K562 (cell line): ENCODE data around the gene HDAC3. TPM values are rescaled to one million over a fixed set of nuclear protein-coding genes. Genes with fewer than 3 reads are reported as not detected.

ENCODE experiments used
- ATAC-seq: fragments of 200-7000 bp; cut with Tn5 transposase; 3 replicates; pipeline ENCODE4 v1.9.1; 2020; ENCODE audit warnings: moderate library complexity
- BruUV-seq: library from RNA; stranded (reverse); fragments of 400-500 nt; replicated peaks from 2 replicates; lab custom pipeline; 2021; lab: Mats Ljungman, UMichigan
- CTCF ChIA-PET: fragments of 300-600 bp; formaldehyde crosslinking; extraction: SDS; loops from one replicate; lab custom pipeline; 2021; ENCODE audit warnings: low intra/inter-chr PET ratio; lab: Yijun Ruan, JAX
- POLR2A ChIA-PET: fragments of 300-600, 350-650 bp; sonication (Branson Sonifier 250); formaldehyde crosslinking; extraction: SDS; loops from one replicate; lab custom pipeline; 2021; ENCODE audit warnings: antibody characterized with exemption, inconsistent platforms; lab: Yijun Ruan, JAX
- DNase-seq, 4 experiments: peaks; one replicate each; pipeline versions ENCODE4 v3.0.0 to v3.0.0-alpha.2; 2011 to 2018; ENCODE audit warnings: low spot score in 3 of 4, mixed read lengths in 3 of 4; ENCODE audit errors: extremely low read depth in 1 of 4
- FAIRE-seq: peaks from 2 replicates; lab custom pipeline; 2011; peaks lifted over from hg19 to GRCh38; lab: Jason Lieb, UNC
- H2AFZ ChIP-seq: 2 replicates; pipeline ENCODE4 v1.6.0; 2011; ENCODE audit warnings: low read depth, low read length, control low read depth, inconsistent platforms
- H3K27ac ChIP-seq: fragments of 200-600 bp; 3 replicates; pipeline ENCODE4 v1.8.0; 2011; ENCODE audit warnings: low read depth, mild to moderate bottlenecking, control low read depth, inconsistent platforms, low read length, moderate library complexity, mixed read lengths; ENCODE audit errors: extremely low read depth
- H3K27me3 ChIP-seq, 2 experiments: fragments of 300-600 bp in 1 of 2; 2 replicates in 1 of 2; 3 replicates in 1 of 2; pipeline versions ENCODE4 v1.6.0 to v1.8.0; 2011; ENCODE audit warnings: inconsistent platforms in 2 of 2, low read length in 2 of 2, mild to moderate bottlenecking in 1 of 2, mixed read lengths in 1 of 2, moderate library complexity in 1 of 2; ENCODE audit not compliant: control insufficient read depth in 2 of 2, insufficient read depth in 2 of 2
- H3K36me3 ChIP-seq: fragments of 300-600 bp; 3 replicates; pipeline ENCODE4 v1.8.0; 2011; ENCODE audit warnings: mild to moderate bottlenecking, low read length, inconsistent platforms; ENCODE audit not compliant: control insufficient read depth, insufficient read depth
- H3K4me1 ChIP-seq, 2 experiments: fragments of 200-600 bp in 1 of 2; replicated peaks in 1 of 2; 2 replicates in 1 of 2; 3 replicates in 1 of 2; pipeline versions ENCODE4 v1.5.1 to v1.8.0; 2011; ENCODE audit warnings: inconsistent platforms in 2 of 2, low read length in 2 of 2, mild to moderate bottlenecking in 1 of 2, mixed read lengths in 1 of 2, moderate library complexity in 1 of 2; ENCODE audit not compliant: control insufficient read depth in 2 of 2, insufficient read depth in 2 of 2
- H3K4me2 ChIP-seq: 2 replicates; pipeline ENCODE4 v1.6.1; 2011; ENCODE audit warnings: low read length, control low read depth, inconsistent platforms, mixed read lengths; ENCODE audit not compliant: insufficient read depth
- H3K4me3 ChIP-seq: fragments of 200-600 bp; sonication (generic), shearing (Covaris generic); 2 replicates; pipeline ENCODE4 v1.5.1; 2016; ENCODE audit warnings: control low read depth, inconsistent platforms
- H3K79me2 ChIP-seq: fragments of 200-600 bp; 3 replicates; pipeline ENCODE4 v1.8.0; 2011; ENCODE audit warnings: low read length, inconsistent platforms; ENCODE audit not compliant: control insufficient read depth, insufficient read depth
- H3K9ac ChIP-seq, 2 experiments: 2 replicates each; pipeline versions ENCODE4 v1.6.0 to v1.6.1; 2011; ENCODE audit warnings: low read depth in 2 of 2, low read length in 2 of 2, control low read depth in 1 of 2, inconsistent platforms in 1 of 2, mild to moderate bottlenecking in 1 of 2, mixed read lengths in 1 of 2; ENCODE audit not compliant: insufficient read depth in 1 of 2
- H3K9me1 ChIP-seq: one replicate; pipeline ENCODE4 v1.6.0; 2011; ENCODE audit warnings: inconsistent platforms, mild to moderate bottlenecking, low read length, moderate library complexity; ENCODE audit not compliant: control insufficient read depth, insufficient read depth
- H3K9me3 ChIP-seq: replicated peaks from 2 replicates; pipeline ENCODE4 v1.5.1; 2011; ENCODE audit warnings: low read depth, low read length, inconsistent platforms; ENCODE audit not compliant: control insufficient read depth, insufficient read depth
- H4K20me1 ChIP-seq: replicated peaks from 2 replicates; pipeline ENCODE4 v1.6.1; 2011; ENCODE audit warnings: low read length, inconsistent platforms, mixed read lengths; ENCODE audit not compliant: control insufficient read depth, insufficient read depth
- ETV5 ChIP-seq: sonication (generic); formaldehyde crosslinking; IDR thresholded peaks from 2 replicates; pipeline ENCODE4 v1.4.0; 2020; ENCODE audit warnings: low read depth, mild to moderate bottlenecking, missing genetic modification reagents
- GABPB2 ChIP-seq: fragments of 250-450 bp; sonication (Bioruptor Pico); conservative IDR thresholded peaks from 2 replicates; pipeline ENCODE4 v1.5.1; 2021; ENCODE audit warnings: mild to moderate bottlenecking
- MEIS2 ChIP-seq: fragments of 450-650 bp; IDR thresholded peaks from 2 replicates; pipeline ENCODE4 v1.6.1; 2014; ENCODE audit warnings: mild to moderate bottlenecking; ENCODE audit not compliant: partially characterized antibody
- PHTF2 ChIP-seq: fragments of 250-450 bp; sonication (Bioruptor Pico); IDR thresholded peaks from 2 replicates; pipeline ENCODE4 v1.5.0; 2021; ENCODE audit warnings: mild to moderate bottlenecking
- RUNX1 ChIP-seq: sonication (generic); IDR thresholded peaks from 2 replicates; pipeline ENCODE4 v1.6.1; 2016; ENCODE audit warnings: antibody characterized with exemption, low read depth
- SREBF2 ChIP-seq: sonication (generic); formaldehyde crosslinking; IDR thresholded peaks from 2 replicates; pipeline ENCODE4 v1.4.0; 2020; ENCODE audit warnings: mild to moderate bottlenecking, missing genetic modification reagents
- THRB ChIP-seq: fragments of 450-650 bp; formaldehyde crosslinking; conservative IDR thresholded peaks from 2 replicates; pipeline ENCODE4 v1.4.0; 2022; ENCODE audit warnings: mild to moderate bottlenecking, missing genetic modification characterization
- ZFP1 ChIP-seq: fragments of 450-650 bp; formaldehyde crosslinking; IDR thresholded peaks from 2 replicates; pipeline ENCODE4 v1.4.0; 2020; ENCODE audit warnings: mild to moderate bottlenecking, mixed read lengths
- ZNF197 ChIP-seq: fragments of 200-800 bp; sonication (Bioruptor generic); IDR thresholded peaks from 2 replicates; pipeline ENCODE4 v1.6.1; 2016; ENCODE audit warnings: low read depth, missing genetic modification characterization, missing compliant biosample characterization
- WGBS: fragments of 100-300 bp; shearing (Covaris generic); methylation state at CpG from one replicate; pipeline ENCODE4 v1.1.6; 2016; ENCODE audit warnings: low coverage, mixed read lengths; ENCODE audit not compliant: insufficient coverage; ENCODE audit errors: missing lambda C conversion rate; 5-methylcytosine and 5-hydroxymethylcytosine counted together
- in situ Hi-C: fragments of 300-500 bp; cut with MboI; formaldehyde crosslinking; loops from 4 replicates; pipeline ENCODE4 v1.15.0; 2018; ENCODE audit warnings: inconsistent platforms, mixed read lengths
- intact Hi-C: fragments of 100-400 bp; cut with micrococcal nuclease; formaldehyde crosslinking; loops from 2 replicates; pipeline ENCODE4 v1.14.2; 2022
- polyA plus RNA-seq, 8 experiments: library from polyadenylated mRNA; depleted of rRNA in 4 of 8; stranded (reverse) in 5 of 8; unstranded in 3 of 8; fragments of >200 nt; fragmentation: Nextera tagmentation in 2 of 8; fragmentation: Illumina TruSeq in 1 of 8; extraction: Ambion mirVana in 2 of 8; extraction: Trizol in 1 of 8; gene quantifications; 2 replicates each; pipeline versions ENCODE4 v1.2.1 to v1.2.3, GENCODE V29; 2011 to 2014; ENCODE audit warnings: inconsistent platforms in 1 of 8, missing spikeins in 1 of 8
- total RNA-seq, 7 experiments: library from RNA; depleted of rRNA in 6 of 7; stranded (reverse); fragments of >200 nt in 6 of 7; fragmentation: Illumina TruSeq in 2 of 7; extraction: Trizol in 2 of 7; gene quantifications; 2 replicates each; pipeline versions ENCODE4 v1.2.1 to v1.2.3, GENCODE V29; 2011 to 2021; ENCODE audit warnings: low replicate concordance in 1 of 7
- TF ChIP-seq, protein P1 (sequence below): sonication (generic); formaldehyde crosslinking; IDR thresholded peaks from 2 replicates; pipeline ENCODE4 v1.8.0; 2022; ENCODE audit warnings: mild to moderate bottlenecking, missing genetic modification reagents

Gene HDAC3
- total and polyA plus RNA-seq, 9 of the 15 experiments (the other 6 are each of a cell fraction or from before 2014, with no cell fraction given), result 89.7 to 191 (median 119) TPM

- in situ Hi-C loops (no loop called here), intact Hi-C loops (no loop called here)
- ATAC-seq (no peak), DNase-seq (no peak), FAIRE-seq (no peak)
- H3K79me2 ChIP-seq, result peaks cover 5% of the 10 kb centered on the region
- WGBS, result 98% methylated on average over 5 of the region's 5 CpGs
- no peak overlapping the region for H3K27ac ChIP-seq
- no TSS peak for BruUV-seq
- TF ChIP-seq, protein P1, sequence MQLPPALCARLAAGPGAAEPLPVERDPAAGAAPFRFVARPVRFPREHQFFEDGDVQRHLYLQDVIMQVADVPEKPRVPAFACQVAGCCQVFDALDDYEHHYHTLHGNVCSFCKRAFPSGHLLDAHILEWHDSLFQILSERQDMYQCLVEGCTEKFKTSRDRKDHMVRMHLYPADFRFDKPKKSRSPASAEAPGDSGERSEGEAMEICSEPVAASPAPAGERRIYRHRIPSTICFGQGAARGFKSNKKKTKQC (CRISPR knock-in tag), result no peak
- TF ChIP-seq GABPB2 (CRISPR knock-in tag) (no peak), PHTF2 (no peak), ZNF197 (CRISPR knock-in tag) (no peak), RUNX1 (no peak), THRB (CRISPR knock-in tag) (no peak), ETV5 (CRISPR knock-in tag) (no peak), SREBF2 (CRISPR knock-in tag) (no peak), MEIS2 (no peak), ZFP1 (CRISPR knock-in tag) (no peak)
- no peak overlapping the region for H2AFZ ChIP-seq
- H3K9ac ChIP-seq, result no peak overlapping the region
- no peaks in the 10 kb centered on the region for H3K9me1 ChIP-seq
- no peaks in the 10 kb centered on the region for H3K9me3 ChIP-seq
- ChIA-PET CTCF (interaction anchor here (0.6 kb wide), 1 partner anchor 55 kb away, joined by 4 read pairs; no protein-coding TSS in a partner anchor), POLR2A (no interaction called here)
- H3K27me3 ChIP-seq, result no peaks in the 10 kb centered on the region
- H3K4me3 ChIP-seq, result no peak overlapping the region
- H3K36me3 ChIP-seq, result peaks cover 91% of the 10 kb centered on the region
- no peak overlapping the region for H3K4me2 ChIP-seq
- no peaks in the 10 kb centered on the region for H4K20me1 ChIP-seq
- peaks cover 0 to 3% of the 10 kb centered on the region in 2 experiments; a peak in 2 of 5 replicates for H3K4me1 ChIP-seq
Observed at GRCh38 chr5:141623611-141624010, 13.0 kb downstream of the HDAC3 start.
